ENCODE results near the gene ZNF444. TPM values are rescaled to one million over a fixed set of nuclear protein-coding genes. Genes with fewer than 3 reads are reported as not detected.

The ZNF444 gene
- total and polyA plus RNA-seq, 9 of the 15 experiments (the other 6 are each of a cell fraction or from before 2014, with no cell fraction given): 0.39 to 40.0 (median 6.9) TPM

- peak in 1 of 2 experiments; percentile 99; a peak in 2 of 4 replicates for TF ChIP-seq ZNF639 (CRISPR knock-in tag; conservative IDR thresholded peaks at IDR 0.05 in 1 of 2, IDR thresholded peaks at IDR 0.05 in 1 of 2)
- TF ChIP-seq ZBTB2 (IDR thresholded peaks at IDR 0.05): peak; percentile 84
- TF ChIP-seq ZBTB33 (CRISPR knock-in tag; IDR thresholded peaks at IDR 0.05): 0 out of 2 replicates have a peak, but pooled peaks have one; percentile 25
- TF ChIP-seq ZNF584 (CRISPR knock-in tag; IDR thresholded peaks at IDR 0.05; ENCODE audit: low read depth): no peak
- TF ChIP-seq FOXK2 (conservative IDR thresholded peaks at IDR 0.05 in 1 of 2, IDR thresholded peaks at IDR 0.05 in 1 of 2; ENCODE audit: low read depth in 2 of 2): peak in 1 of 2 experiments; percentile 57; a peak in 1 of 4 replicates
- TF ChIP-seq CXXC5 (CRISPR knock-in tag; IDR thresholded peaks at IDR 0.05): peak; percentile 91
- TF ChIP-seq TARDBP (IDR thresholded peaks at IDR 0.05): 0 out of 2 replicates have a peak, but pooled peaks have one; percentile 47
- TF ChIP-seq KDM5B (IDR thresholded peaks at IDR 0.05; ENCODE audit: insufficient replicate concordance, low read depth, low read length): peak; percentile 61
- TF ChIP-seq HMGXB4 (CRISPR knock-in tag; IDR thresholded peaks at IDR 0.05): 0 out of 2 replicates have a peak, but pooled peaks have one; percentile 13
- TF ChIP-seq ZNF239 (CRISPR knock-in tag; IDR thresholded peaks at IDR 0.05): no peak
- TF ChIP-seq BRD4 (IDR thresholded peaks at IDR 0.05): 0 out of 2 replicates have a peak, but pooled peaks have one; percentile 18
- peak; percentile 55 for TF ChIP-seq CCNT2 (IDR thresholded peaks at IDR 0.05; ENCODE audit: borderline replicate concordance, extremely low read depth, insufficient read length, low read depth, low read length)
- peak; percentile 38; the same call in 1 of the 2 replicates for TF ChIP-seq ZKSCAN1 (IDR thresholded peaks at IDR 0.05; ENCODE audit: low read depth, low read length)
- peak; percentile 99 for TF ChIP-seq ELF1 (tag; IDR thresholded peaks at IDR 0.05)
- peak; percentile 93 for TF ChIP-seq ETV5 (CRISPR knock-in tag; IDR thresholded peaks at IDR 0.05; ENCODE audit: low read depth)
- TF ChIP-seq TOE1 (IDR thresholded peaks at IDR 0.05; ENCODE audit: borderline replicate concordance): peak; percentile 27; the same call in 1 of the 2 replicates
- TF ChIP-seq TOE1 (CRISPR knock-in tag; IDR thresholded peaks at IDR 0.05; ENCODE audit: borderline replicate concordance, low read depth): no peak
- TF ChIP-seq DIDO1 (tag; IDR thresholded peaks at IDR 0.05; ENCODE audit: low read depth): peak; percentile 21; the same call in 1 of the 2 replicates
- TF ChIP-seq LCOR (CRISPR knock-in tag; IDR thresholded peaks at IDR 0.05): peak; percentile 52; the same call in 1 of the 2 replicates
Observed at GRCh38 chr19:56121180-56122167, 19.6 kb upstream of the ZNF444 start, which contains the start of gene ZNF787 (continued).
